Cardiac muscle cell (in vitro differentiated cells and primary cell): ENCODE data around the gene ALS2. TPM values are rescaled to one million over a fixed set of nuclear protein-coding genes. Genes with fewer than 3 reads are reported as not detected.

Source experiments
- DNase-seq, 2 donors: peaks; one replicate each; pipeline versions ENCODE4 v3.0.0 to v3.0.0-alpha.2; 2010 to 2017; ENCODE audit warnings: low read depth in 1 of 2, low spot score in 1 of 2
- H3K27ac ChIP-seq: fragments of 200-600 bp; sonication (generic); 2 replicates; pipeline ENCODE4 v1.5.1; 2016
- H3K27me3 ChIP-seq: fragments of 200-600 bp; sonication (generic); 2 replicates; pipeline ENCODE4 v1.6.0; 2016; ENCODE audit warnings: control low read depth
- H3K36me3 ChIP-seq: fragments of 200-600 bp; sonication (generic); 2 replicates; pipeline ENCODE4 v1.5.1; 2016; ENCODE audit warnings: control low read depth
- H3K4me1 ChIP-seq: fragments of 200-600 bp; sonication (generic); 2 replicates; pipeline ENCODE4 v1.8.1; 2017; ENCODE audit warnings: low read depth, mild to moderate bottlenecking, mixed run types
- H3K4me3 ChIP-seq: fragments of 200-600 bp; sonication (generic); 2 replicates; pipeline ENCODE4 v1.5.1; 2016; ENCODE audit warnings: mild to moderate bottlenecking
- H3K9me3 ChIP-seq: fragments of 200-600 bp; sonication (generic); 2 replicates; pipeline ENCODE4 v1.5.1; 2017; ENCODE audit warnings: low read depth, mild to moderate bottlenecking, control low read depth
- CTCF ChIP-seq: IDR thresholded peaks from 2 replicates; pipeline ENCODE4 v1.5.1; 2012; ENCODE audit warnings: low read depth, mild to moderate bottlenecking, low read length
- polyA plus RNA-seq: library from polyadenylated mRNA; unstranded; fragments of >200 nt; fragmentation: Nextera tagmentation; extraction: Ambion mirVana; gene quantifications from 2 replicates; pipeline ENCODE4 v1.2.1, GENCODE V29; 2016
- total RNA-seq: library from RNA; depleted of rRNA; stranded (reverse); fragments of >200 nt; gene quantifications from 2 replicates; pipeline ENCODE4 v1.2.3, GENCODE V29; 2016

Gene ALS2
- total and polyA plus RNA-seq, 2 experiments from 2014 or later, result 12.1 to 24.2 TPM

GRCh38 chr2:201698588-201699226 lies 82.0 kb downstream of the ALS2 start, which contains the start of gene MPP4:
Gene MPP4, minus strand, starts transcription at chr2:201698644. Its CDS starts 4,690 bp downstream, at chr2:201693954.
- Histone ChIP-seq H3K36me3 (peaks cover 25% of the 10 kb centered on the region), H3K4me3 (no peak within 1 kb of the TSS), H3K27me3 (no peaks in the 10 kb centered on the region), H3K27ac (no peak within 1 kb of the TSS), H3K4me1 (no peaks in the 10 kb centered on the region), H3K9me3 (no peaks in the 10 kb centered on the region)
- no peak for TF ChIP-seq CTCF
- peak in 1 of 2 donors; percentile 25 for DNase-seq

- Histone ChIP-seq H3K27ac (no peak overlapping the region), H3K4me1 (no peaks in the 10 kb centered on the region), H3K27me3 (no peaks in the 10 kb centered on the region), H3K4me3 (no peak overlapping the region), H3K36me3 (peaks cover 18% of the 10 kb centered on the region), H3K9me3 (no peaks in the 10 kb centered on the region)
- no peak for TF ChIP-seq CTCF
- peak in 1 of 2 donors; percentile 70 for DNase-seq
Measured at GRCh38 chr2:201697899-201698298, 82.8 kb downstream of the ALS2 start.

- Histone ChIP-seq H3K27me3 (no peaks in the 10 kb centered on the region), H3K27ac (no peak overlapping the region), H3K4me3 (no peak overlapping the region), H3K4me1 (no peaks in the 10 kb centered on the region), H3K9me3 (no peaks in the 10 kb centered on the region), H3K36me3 (peaks cover 11% of the 10 kb centered on the region)
- TF ChIP-seq CTCF, result no peak
- peak in 1 of 2 donors; percentile 61 for DNase-seq
Measured at GRCh38 chr2:201696151-201696659, 84.5 kb downstream of the ALS2 start.

GRCh38 chr2:201685156-201685555 lies 95.6 kb downstream of the ALS2 start:
- Histone ChIP-seq H3K27ac (no peak overlapping the region), H3K4me1 (no peaks in the 10 kb centered on the region), H3K27me3 (no peaks in the 10 kb centered on the region), H3K4me3 (no peak overlapping the region), H3K36me3 (no peaks in the 10 kb centered on the region), H3K9me3 (no peaks in the 10 kb centered on the region)
- no peak for DNase-seq
- TF ChIP-seq CTCF, result no peak

GRCh38 chr2:201680743-201681142 lies 100.0 kb downstream of the ALS2 start:
- DNase-seq, result peak; percentile 2 to 12
- no peaks in the 10 kb centered on the region for H3K4me1 ChIP-seq

More at GRCh38 chr2:201680743-201681142, 100.0 kb downstream of the ALS2 start:
- H3K9me3 ChIP-seq, result no peaks in the 10 kb centered on the region
- H3K27ac ChIP-seq, result no peak overlapping the region
- no peaks in the 10 kb centered on the region for H3K27me3 ChIP-seq
- TF ChIP-seq CTCF, result peak; percentile 48
- H3K36me3 ChIP-seq, result no peaks in the 10 kb centered on the region
- H3K4me3 ChIP-seq, result no peak overlapping the region
